A673 (cell line): Measurements from ENCODE around the gene RASL10B. TPM values are rescaled to one million over a fixed set of nuclear protein-coding genes. Genes with fewer than 3 reads are reported as not detected.

ENCODE experiments used
- Bru-seq: library from RNA; stranded (reverse); fragments of 400-500 nt; gene quantifications from one replicate; lab custom pipeline; 2021; lab: Mats Ljungman, UMichigan
- BruChase-seq, 2 experiments: library from RNA; stranded (reverse); fragments of 400-500 nt; gene quantifications; one replicate each; lab custom pipeline; 2021; lab: Mats Ljungman, UMichigan
- BruUV-seq: library from RNA; stranded (reverse); fragments of 400-500 nt; replicated peaks from 2 replicates; lab custom pipeline; 2021; lab: Mats Ljungman, UMichigan
- CTCF ChIA-PET: fragments of 300-600 bp; sonication (Branson Sonifier 250); formaldehyde crosslinking; loops from one replicate; lab custom pipeline; 2022; ENCODE audit warnings: antibody characterized with exemption; lab: Charles Lee
- POLR2A ChIA-PET: fragments of 300-600 bp; sonication (Branson Sonifier 250); formaldehyde crosslinking; loops from one replicate; lab custom pipeline; 2022; ENCODE audit warnings: antibody characterized with exemption; ENCODE audit not compliant: low non-redundant PET; lab: Charles Lee
- DNase-seq: peaks from one replicate; pipeline ENCODE4 v3.0.0-alpha.2; 2015; ENCODE audit warnings: low spot score
- H3K27ac ChIP-seq: fragments of 200-600 bp; sonication (generic); 2 replicates; pipeline ENCODE4 v1.5.1; 2016; ENCODE audit warnings: mixed run types, low read depth, mild to moderate bottlenecking, mixed read lengths, antibody characterized with exemption, low read length; ENCODE audit not compliant: poor library complexity, severe bottlenecking
- H3K27me3 ChIP-seq: fragments of 200-600 bp; sonication (generic); replicated peaks from 2 replicates; pipeline ENCODE4 v1.6.1; 2017; ENCODE audit warnings: mixed run types, low read depth, mild to moderate bottlenecking, mixed read lengths, antibody characterized with exemption, low read length; ENCODE audit not compliant: insufficient read depth, poor library complexity
- H3K36me3 ChIP-seq: fragments of 200-600 bp; sonication (generic); 2 replicates; pipeline ENCODE4 v1.6.1; 2016; ENCODE audit warnings: mixed run types, mild to moderate bottlenecking, mixed read lengths, antibody characterized with exemption, low read length; ENCODE audit not compliant: insufficient read depth, poor library complexity, severe bottlenecking
- H3K4me1 ChIP-seq: fragments of 200-600 bp; sonication (generic); 2 replicates; pipeline ENCODE4 v1.6.1; 2017; ENCODE audit warnings: mixed run types, mild to moderate bottlenecking, mixed read lengths, antibody characterized with exemption, low read length; ENCODE audit not compliant: insufficient read depth, poor library complexity, severe bottlenecking
- H3K4me3 ChIP-seq: fragments of 200-600 bp; sonication (generic); 2 replicates; pipeline ENCODE4 v1.5.1; 2016; ENCODE audit warnings: low read depth, mixed run types, mild to moderate bottlenecking, mixed read lengths, low read length; ENCODE audit not compliant: poor library complexity, severe bottlenecking
- H3K9me3 ChIP-seq: fragments of 200-600 bp; sonication (generic); 2 replicates; pipeline ENCODE4 v1.6.1; 2016; ENCODE audit warnings: mixed run types, low read depth, mild to moderate bottlenecking, mixed read lengths, antibody characterized with exemption, low read length; ENCODE audit not compliant: poor library complexity, severe bottlenecking
- EZH2 ChIP-seq: fragments of 200-600 bp; sonication (generic); IDR thresholded peaks from 2 replicates; pipeline ENCODE4 v1.6.1; 2017; ENCODE audit warnings: borderline replicate concordance, low read depth, mild to moderate bottlenecking, mixed read lengths, antibody characterized with exemption, low read length; ENCODE audit not compliant: poor library complexity, severe bottlenecking
- intact Hi-C: fragments of 100-400 bp; cut with micrococcal nuclease; formaldehyde crosslinking; loops from one replicate; pipeline ENCODE4 v1.10.0; 2022; ENCODE audit not compliant: unreplicated experiment
- long read RNA-seq: library from polyadenylated mRNA; stranded (forward); transcript quantifications from one replicate; pipeline ENCODE4 v2.0.0, GENCODE V29; 2022
- total RNA-seq: library from RNA; stranded (reverse); gene quantifications from 2 replicates; pipeline ENCODE4 v1.2.3, GENCODE V29; 2021
- TF ChIP-seq, protein P1 (sequence below): fragments of 300-800, 200-600 bp; sonication (generic); conservative IDR thresholded peaks from 2 replicates; pipeline ENCODE4 v1.5.1; 2017; ENCODE audit warnings: low read depth, mild to moderate bottlenecking, antibody characterized with exemption, low read length, moderate library complexity, mixed read lengths

Gene RASL10B, protein sequence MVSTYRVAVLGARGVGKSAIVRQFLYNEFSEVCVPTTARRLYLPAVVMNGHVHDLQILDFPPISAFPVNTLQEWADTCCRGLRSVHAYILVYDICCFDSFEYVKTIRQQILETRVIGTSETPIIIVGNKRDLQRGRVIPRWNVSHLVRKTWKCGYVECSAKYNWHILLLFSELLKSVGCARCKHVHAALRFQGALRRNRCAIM
- total RNA-seq (15.9 TPM in 2 replicates), Bru-seq, nascent RNA (percentile 46 among the genes with signal in this experiment), BruChase-seq, experiment 1, labeled RNA remaining after a 2-hour chase (percentile 49 among the genes with signal in this experiment), BruChase-seq, experiment 2, labeled RNA remaining after a 6-hour chase (percentile 60 among the genes with signal in this experiment)
- long read RNA-seq, partial matches to known transcripts, result 2 of 8 reads
- long read RNA-seq, other reads (novel, unspliced or antisense), result 5 of 8 reads

DNA sequence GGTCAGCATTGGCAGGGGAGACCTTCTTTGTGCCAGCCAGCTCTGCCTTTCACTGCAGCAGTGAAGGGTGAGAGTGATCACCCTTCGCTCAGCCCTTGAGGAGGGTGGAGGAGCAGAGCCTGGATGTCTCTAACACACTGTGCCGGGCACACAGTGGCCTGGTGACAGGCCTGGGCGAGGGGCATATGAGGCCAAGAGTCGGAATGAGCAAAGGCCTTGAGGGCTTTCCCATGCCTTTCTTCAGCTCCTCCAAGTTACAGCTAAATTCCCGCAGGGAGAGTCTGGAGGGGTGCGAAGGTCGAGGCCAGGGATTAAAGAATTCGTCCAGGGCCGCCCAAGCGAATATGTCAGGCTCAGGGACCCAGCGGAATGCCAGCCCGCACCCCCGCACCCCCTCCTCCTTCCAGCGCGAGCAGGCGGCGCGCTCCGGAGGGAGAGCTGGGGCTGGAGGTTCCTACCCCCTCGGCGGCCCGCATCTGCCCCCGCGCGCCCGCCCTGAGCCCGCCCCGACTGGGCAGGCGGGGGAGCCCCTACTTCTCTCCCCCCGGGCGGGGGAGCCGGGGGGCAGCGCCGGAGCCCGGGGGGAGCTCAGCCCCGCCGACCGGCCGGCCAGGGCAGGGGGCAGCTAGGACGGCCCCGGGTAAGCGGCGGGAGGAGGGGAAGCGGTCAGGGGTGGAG is at the start of gene RASL10B:
TSS of gene RASL10B (plus strand) at position 401 of the 678 bp plus-strand sequence. CDS start 3,546 bp downstream, outside the sequence.
- TF ChIP-seq, protein P1, sequence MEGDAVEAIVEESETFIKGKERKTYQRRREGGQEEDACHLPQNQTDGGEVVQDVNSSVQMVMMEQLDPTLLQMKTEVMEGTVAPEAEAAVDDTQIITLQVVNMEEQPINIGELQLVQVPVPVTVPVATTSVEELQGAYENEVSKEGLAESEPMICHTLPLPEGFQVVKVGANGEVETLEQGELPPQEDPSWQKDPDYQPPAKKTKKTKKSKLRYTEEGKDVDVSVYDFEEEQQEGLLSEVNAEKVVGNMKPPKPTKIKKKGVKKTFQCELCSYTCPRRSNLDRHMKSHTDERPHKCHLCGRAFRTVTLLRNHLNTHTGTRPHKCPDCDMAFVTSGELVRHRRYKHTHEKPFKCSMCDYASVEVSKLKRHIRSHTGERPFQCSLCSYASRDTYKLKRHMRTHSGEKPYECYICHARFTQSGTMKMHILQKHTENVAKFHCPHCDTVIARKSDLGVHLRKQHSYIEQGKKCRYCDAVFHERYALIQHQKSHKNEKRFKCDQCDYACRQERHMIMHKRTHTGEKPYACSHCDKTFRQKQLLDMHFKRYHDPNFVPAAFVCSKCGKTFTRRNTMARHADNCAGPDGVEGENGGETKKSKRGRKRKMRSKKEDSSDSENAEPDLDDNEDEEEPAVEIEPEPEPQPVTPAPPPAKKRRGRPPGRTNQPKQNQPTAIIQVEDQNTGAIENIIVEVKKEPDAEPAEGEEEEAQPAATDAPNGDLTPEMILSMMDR, result no peak
- no peak for TF ChIP-seq EZH2
- Histone ChIP-seq H3K9me3 (no peaks in the 10 kb centered on the region), H3K27me3 (no peaks in the 10 kb centered on the region), H3K36me3 (no peaks in the 10 kb centered on the region), H3K4me1 (peaks cover 11% of the 10 kb centered on the region), H3K27ac (no peak within 1 kb of the TSS), H3K4me3 (peak within 1 kb of the TSS; percentile 51)
- intact Hi-C loops, result no loop called here
- peak; percentile 48 for DNase-seq
- no TSS peak for BruUV-seq
- ChIA-PET POLR2A (no interaction called here), CTCF (no interaction called here)

DNA sequence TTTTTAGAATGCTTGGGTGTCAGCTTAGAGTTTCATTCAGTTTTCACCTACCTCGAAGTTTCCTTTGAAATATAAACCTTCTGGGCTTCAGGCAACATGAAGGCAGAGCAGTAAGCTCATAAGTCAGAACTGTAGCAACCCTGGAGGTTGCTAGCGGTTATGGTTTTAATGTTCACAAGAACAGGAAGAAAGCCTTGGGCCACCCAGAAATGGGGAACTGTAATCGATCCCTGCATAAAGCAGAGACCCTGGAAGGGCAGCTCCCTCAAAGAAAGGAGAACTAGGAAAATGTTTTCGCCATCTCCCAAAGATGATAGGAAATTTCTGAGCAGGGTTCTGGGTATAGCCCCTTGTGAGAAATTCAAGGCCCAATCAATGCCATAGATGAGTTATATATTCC is 47.8 kb upstream of the RASL10B start:
- TF ChIP-seq, protein P1, result no peak
- no peak for TF ChIP-seq EZH2
- peaks cover 2% of the 10 kb centered on the region for H3K36me3 ChIP-seq
- no peaks in the 10 kb centered on the region for H3K9me3 ChIP-seq
- H3K27ac ChIP-seq, result no peak overlapping the region
- no peak overlapping the region for H3K4me3 ChIP-seq
- H3K4me1 ChIP-seq, result no peaks in the 10 kb centered on the region
- no peaks in the 10 kb centered on the region for H3K27me3 ChIP-seq
- intact Hi-C loops, result no loop called here
- ChIA-PET CTCF (no interaction called here), POLR2A (no interaction called here)
- BruUV-seq, result no TSS peak
- no peak for DNase-seq

DNA sequence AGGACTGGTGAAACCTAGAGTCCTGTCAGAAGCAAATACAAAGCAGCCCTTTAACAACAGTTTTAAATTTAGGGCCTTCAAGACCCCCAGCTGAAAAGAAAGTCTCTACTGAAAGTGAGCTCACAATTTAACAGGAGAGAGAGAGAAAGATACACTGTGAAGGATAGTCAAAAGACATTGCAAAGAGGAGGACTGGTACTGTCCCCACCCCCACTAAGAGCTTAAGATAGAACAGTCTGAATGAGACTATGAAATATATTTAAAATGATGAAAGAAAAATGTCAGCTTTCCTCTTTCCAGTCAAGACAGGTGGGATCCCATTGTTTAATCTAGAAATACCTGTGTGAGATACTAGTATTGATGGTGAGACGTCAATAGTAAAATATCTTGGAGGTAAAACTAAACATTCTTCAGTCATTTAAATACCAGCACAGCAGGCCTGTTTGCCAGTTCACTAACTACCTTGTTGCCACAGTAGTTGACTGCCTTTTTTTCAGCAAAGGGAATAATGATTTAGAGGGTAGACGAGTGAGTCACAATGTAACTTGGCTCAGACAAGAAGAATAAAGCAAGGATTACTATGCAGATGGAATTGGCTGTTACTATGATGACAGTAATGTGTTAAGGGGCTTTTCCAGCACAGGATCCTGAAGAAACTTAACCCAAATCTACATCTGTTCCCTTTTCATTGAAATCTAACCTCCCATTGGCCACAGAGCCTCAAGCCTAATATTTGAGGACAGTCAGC is 47.2 kb upstream of the RASL10B start:
- H3K36me3 ChIP-seq, result peaks cover 2% of the 10 kb centered on the region

More for the DNA sequence above, 47.2 kb upstream of the RASL10B start:
- CTCF ChIA-PET, result no interaction called here
- Histone ChIP-seq H3K4me1 (no peaks in the 10 kb centered on the region), H3K27ac (no peak overlapping the region), H3K27me3 (no peaks in the 10 kb centered on the region), H3K4me3 (no peak overlapping the region), H3K9me3 (no peaks in the 10 kb centered on the region)
- no TSS peak for BruUV-seq
- intact Hi-C loops, result no loop called here
- DNase-seq, result peak; percentile 1
- POLR2A ChIA-PET, result no interaction called here
- TF ChIP-seq, protein P1, result no peak
- TF ChIP-seq EZH2, result no peak
